ENCODE data around the gene ELL2.

- TF ChIP-seq EZH2 (IDR thresholded peaks at IDR 0.05) (no peak), POLR2AphosphoS5 (IDR thresholded peaks at IDR 0.05; ENCODE audit: borderline replicate concordance, low read depth, low read length) (no peak), FOXP2 (optimal IDR thresholded peaks at IDR 0.05; ENCODE audit: control extremely low read depth, extremely low read length, insufficient read depth) (no peak)
These were observed 14.1 kb upstream of the ELL2 start for GRCh38 chr5:95975703-95976102.
